Rectal smooth muscle tissue (tissue), 1 donor: Measurements from ENCODE around the gene DLL4.

Source experiments
- H3K27ac ChIP-seq: one replicate; pipeline ENCODE4 v1.7.0; 2013; ENCODE audit warnings: low read depth, low read length, inconsistent platforms
- H3K27me3 ChIP-seq: one replicate; pipeline ENCODE4 v1.7.0; 2013; ENCODE audit warnings: low read length; ENCODE audit not compliant: control insufficient read depth, insufficient read depth
- H3K36me3 ChIP-seq: one replicate; pipeline ENCODE4 v1.7.0; 2013; ENCODE audit warnings: low read length; ENCODE audit not compliant: control insufficient read depth, insufficient read depth
- H3K4me1 ChIP-seq: one replicate; pipeline ENCODE4 v1.7.0; 2013; ENCODE audit warnings: low read length; ENCODE audit not compliant: control insufficient read depth, insufficient read depth
- H3K4me3 ChIP-seq: one replicate; pipeline ENCODE4 v1.7.0; 2013; ENCODE audit warnings: low read length
- H3K9ac ChIP-seq: one replicate; pipeline ENCODE4 v1.7.0; 2013; ENCODE audit warnings: low read length

The DLL4 gene

DNA sequence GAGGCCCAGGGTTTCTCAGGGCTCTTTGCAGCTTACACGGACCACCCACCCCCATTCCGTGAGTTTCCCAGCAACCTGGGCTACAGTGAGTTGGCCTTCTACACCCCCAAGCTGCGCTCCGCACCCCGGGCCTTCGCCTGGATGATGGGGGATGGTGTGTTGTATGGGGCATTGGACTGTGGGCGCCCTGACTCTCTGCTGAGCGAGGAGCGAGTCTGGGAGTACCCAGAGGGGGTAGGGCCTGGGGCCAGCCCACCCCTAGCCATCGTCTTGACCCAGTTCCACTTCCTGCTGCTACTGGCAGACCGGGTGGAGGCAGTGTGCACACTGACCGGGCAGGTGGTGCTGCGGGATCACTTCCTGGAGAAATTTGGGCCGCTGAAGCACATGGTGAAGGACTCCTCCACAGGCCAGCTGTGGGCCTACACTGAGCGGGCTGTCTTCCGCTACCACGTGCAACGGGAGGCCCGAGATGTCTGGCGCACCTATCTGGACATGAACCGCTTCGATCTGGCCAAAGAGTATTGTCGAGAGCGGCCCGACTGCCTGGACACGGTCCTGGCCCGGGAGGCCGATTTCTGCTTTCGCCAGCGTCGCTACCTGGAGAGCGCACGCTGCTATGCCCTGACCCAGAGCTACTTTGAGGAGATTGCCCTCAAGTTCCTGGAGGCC is 29.5 kb upstream of the DLL4 start:
- Histone ChIP-seq H3K4me1 (peaks cover 6% of the 10 kb centered on the region), H3K27ac (no peak overlapping the region), H3K36me3 (peaks cover 39% of the 10 kb centered on the region), H3K27me3 (no peaks in the 10 kb centered on the region), H3K4me3 (no peak overlapping the region), H3K9ac (no peak overlapping the region)

- Histone ChIP-seq H3K27ac (no peak overlapping the region), H3K4me3 (no peak overlapping the region), H3K4me1 (peaks cover under 1% of the 10 kb centered on the region), H3K36me3 (peaks cover 39% of the 10 kb centered on the region), H3K9ac (no peak overlapping the region), H3K27me3 (no peaks in the 10 kb centered on the region)
Observed at GRCh38 chr15:40900256-40901052, 28.7 kb upstream of the DLL4 start.

DNA sequence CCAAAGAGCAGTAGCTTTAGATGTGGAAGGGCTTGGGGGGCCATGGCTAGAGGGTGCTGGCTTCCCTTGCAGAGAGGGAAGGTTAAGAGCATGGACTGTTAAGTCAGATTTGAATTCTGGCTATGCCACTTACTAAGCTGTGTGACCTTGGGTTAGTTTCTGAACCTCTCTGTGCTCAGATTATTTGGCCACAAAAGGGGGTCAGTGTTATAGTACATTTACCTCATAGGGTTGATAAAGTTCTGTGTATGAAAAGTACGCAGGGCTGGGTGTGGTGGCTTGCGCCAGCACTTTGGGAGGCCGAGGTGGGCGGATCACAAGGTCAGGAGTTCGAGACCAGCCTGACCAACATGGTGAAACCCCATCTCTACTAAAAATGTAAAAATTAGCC is 28.1 kb upstream of the DLL4 start:
- Histone ChIP-seq H3K4me1 (peaks cover 4% of the 10 kb centered on the region), H3K36me3 (peaks cover 36% of the 10 kb centered on the region), H3K4me3 (no peak overlapping the region), H3K27ac (no peak overlapping the region), H3K27me3 (no peaks in the 10 kb centered on the region), H3K9ac (no peak overlapping the region)

GRCh38 chr15:40902605-40903561 is 26.3 kb upstream of the DLL4 start:
- no peaks in the 10 kb centered on the region for H3K27me3 ChIP-seq
- no peak overlapping the region for H3K27ac ChIP-seq
- no peak overlapping the region for H3K4me3 ChIP-seq
- H3K36me3 ChIP-seq, result peaks cover 34% of the 10 kb centered on the region
- peaks cover 10% of the 10 kb centered on the region for H3K4me1 ChIP-seq
- H3K9ac ChIP-seq, result no peak overlapping the region

- H3K4me1 ChIP-seq, result peaks cover 10% of the 10 kb centered on the region
- no peak overlapping the region for H3K4me3 ChIP-seq
- H3K36me3 ChIP-seq, result peaks cover 27% of the 10 kb centered on the region
- H3K9ac ChIP-seq, result no peak overlapping the region
- H3K27me3 ChIP-seq, result no peaks in the 10 kb centered on the region
- no peak overlapping the region for H3K27ac ChIP-seq
Observed at GRCh38 chr15:40904552-40905201, 24.5 kb upstream of the DLL4 start.

GRCh38 chr15:40906091-40906990 is 22.8 kb upstream of the DLL4 start:
- Histone ChIP-seq H3K9ac (peak overlapping the region; percentile 93), H3K27me3 (no peaks in the 10 kb centered on the region), H3K27ac (peak overlapping the region; percentile 84), H3K4me3 (peak overlapping the region; percentile 78), H3K36me3 (peaks cover 13% of the 10 kb centered on the region), H3K4me1 (peaks cover 10% of the 10 kb centered on the region)

- peak overlapping the region; percentile 78 for H3K4me3 ChIP-seq
- no peaks in the 10 kb centered on the region for H3K27me3 ChIP-seq
- H3K27ac ChIP-seq, result peak overlapping the region; percentile 84
- H3K9ac ChIP-seq, result peak overlapping the region; percentile 93
- H3K36me3 ChIP-seq, result peaks cover 13% of the 10 kb centered on the region
- peaks cover 10% of the 10 kb centered on the region for H3K4me1 ChIP-seq
Observed at GRCh38 chr15:40906991-40907802, 21.9 kb upstream of the DLL4 start.

DNA sequence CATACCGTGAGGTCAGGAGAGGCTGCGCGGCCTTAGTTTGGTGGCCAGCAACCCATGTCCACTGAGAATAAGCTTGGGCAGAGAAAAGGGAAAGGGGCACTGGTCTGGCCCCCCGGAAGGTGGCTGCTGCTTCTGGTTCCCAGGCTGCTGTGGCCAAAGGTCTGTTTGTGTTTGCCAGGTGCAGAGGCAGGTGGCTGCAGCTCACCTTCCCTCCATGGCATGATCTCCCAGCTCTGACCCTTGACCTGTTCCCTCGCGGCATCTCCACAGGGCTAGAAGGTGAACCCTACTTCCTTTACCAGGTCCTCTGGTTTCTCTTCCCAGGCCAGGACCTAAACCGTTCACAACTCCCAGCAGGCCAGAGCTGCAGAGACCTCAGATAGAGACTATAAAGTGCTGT is 21.0 kb upstream of the DLL4 start:
- H3K9ac ChIP-seq, result no peak overlapping the region
- H3K4me1 ChIP-seq, result peaks cover 10% of the 10 kb centered on the region
- H3K27ac ChIP-seq, result no peak overlapping the region
- H3K27me3 ChIP-seq, result no peaks in the 10 kb centered on the region
- H3K4me3 ChIP-seq, result no peak overlapping the region
- H3K36me3 ChIP-seq, result peaks cover 7% of the 10 kb centered on the region

DNA sequence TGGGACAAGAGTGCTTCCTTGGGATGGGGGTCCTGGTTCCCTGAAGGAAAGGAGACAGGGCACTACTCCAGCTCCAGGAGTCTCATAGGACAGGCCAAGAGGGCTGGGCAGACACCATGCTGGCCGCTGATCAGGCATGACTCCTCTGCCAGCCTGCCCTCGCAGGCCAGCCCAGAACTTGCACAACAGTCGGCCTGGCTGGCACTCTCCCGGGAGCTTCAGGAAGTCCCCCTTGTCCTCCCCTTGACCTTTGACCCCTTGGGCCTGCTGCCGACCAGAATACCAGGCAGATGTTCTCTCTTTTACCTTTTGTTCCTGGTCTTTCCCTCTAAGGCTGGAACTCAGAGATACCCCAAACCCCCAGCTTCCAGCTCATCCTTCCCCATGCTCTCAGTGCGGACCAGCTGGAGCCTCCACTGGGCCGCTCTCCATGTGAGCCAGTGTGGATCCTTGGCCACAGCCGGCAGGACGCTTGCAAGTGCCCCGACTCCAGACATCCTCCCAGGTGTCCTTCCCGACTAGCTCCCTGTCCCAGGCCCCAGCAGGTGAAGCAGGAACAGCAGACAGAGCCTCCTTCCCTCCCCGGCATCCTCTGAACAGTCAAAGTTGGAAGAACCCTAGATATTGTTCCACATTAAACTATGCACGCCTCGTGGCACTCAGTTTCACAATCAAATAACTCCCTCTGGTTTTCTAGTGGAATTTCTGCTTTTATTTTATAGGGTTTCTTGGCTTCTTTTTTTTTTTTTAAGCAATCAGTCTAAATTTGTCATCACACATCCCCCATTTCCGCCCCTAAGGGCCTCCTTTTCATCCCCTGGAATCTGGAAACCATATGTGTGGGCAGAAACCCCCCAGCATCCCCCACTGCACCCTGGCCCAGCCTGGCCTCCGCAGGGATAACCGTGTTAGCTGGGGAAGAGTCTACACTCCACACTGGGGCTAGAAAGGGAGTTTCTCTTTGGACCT is 19.2 kb upstream of the DLL4 start:
- Histone ChIP-seq H3K4me1 (peaks cover 10% of the 10 kb centered on the region), H3K27me3 (no peaks in the 10 kb centered on the region), H3K36me3 (no peaks in the 10 kb centered on the region), H3K27ac (no peak overlapping the region), H3K4me3 (no peak overlapping the region), H3K9ac (no peak overlapping the region)

- Histone ChIP-seq H3K27me3 (no peaks in the 10 kb centered on the region), H3K36me3 (no peaks in the 10 kb centered on the region), H3K9ac (no peak overlapping the region), H3K4me3 (no peak overlapping the region), H3K4me1 (peaks cover 6% of the 10 kb centered on the region), H3K27ac (no peak overlapping the region)
Observed at GRCh38 chr15:40911141-40911540, 18.0 kb upstream of the DLL4 start.
